GM21381 (cell line): Measurements from ENCODE around the gene KLC3.

Source experiments
- ATAC-seq: cut with Tn5 transposase; IDR thresholded peaks from one replicate; pipeline ENCODE4 v1.9.1; 2021; ENCODE audit warnings: mild to moderate bottlenecking, moderate library complexity; ENCODE audit not compliant: unreplicated experiment

Gene KLC3

GRCh38 chr19:45368737-45369340, 28.3 kb downstream of the KLC3 start:
- ATAC-seq = no peak

- peak; percentile 92 for ATAC-seq
Measured at GRCh38 chr19:45370410-45371204, 30.1 kb downstream of the KLC3 start, which contains the start of gene ERCC2. ERCC2 (minus strand) TSS chr19:45370573; CDS start chr19:45370540, 33 bp downstream.

DNA sequence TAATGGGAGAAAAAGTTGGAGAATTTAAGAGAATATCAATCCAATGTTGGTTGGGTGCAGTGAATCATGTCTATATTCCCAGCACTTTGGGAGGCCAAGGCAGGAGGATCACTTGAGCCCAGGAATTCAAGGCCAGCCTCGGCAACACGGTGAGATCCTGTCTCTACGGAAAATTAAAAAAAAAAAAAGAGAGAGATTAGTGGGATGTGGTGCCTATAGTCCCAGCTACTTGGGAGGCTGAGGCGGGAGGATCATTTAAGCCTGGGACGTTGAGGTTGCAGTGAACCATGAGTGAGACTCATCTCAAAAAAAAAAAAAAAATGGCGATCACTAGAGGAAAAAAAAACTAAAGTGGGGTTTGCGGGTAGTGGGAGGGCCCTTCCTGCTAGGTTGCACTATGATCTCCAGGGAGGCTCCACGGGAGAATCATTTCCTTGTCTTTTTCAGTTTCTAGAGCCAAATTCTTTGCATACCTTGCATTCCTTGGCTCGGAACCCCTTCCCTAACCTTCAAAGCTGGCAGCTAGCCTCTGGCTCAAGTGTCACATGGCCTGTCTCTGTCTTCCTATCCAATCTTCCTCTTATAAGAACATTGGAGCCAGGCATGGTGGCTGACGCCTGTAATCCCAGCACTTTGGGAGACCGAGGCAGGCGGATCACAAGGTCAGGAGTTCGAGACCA, 35.6 kb downstream of the KLC3 start:
- no peak for ATAC-seq

- ATAC-seq = no peak
Measured at GRCh38 chr19:45380107-45380506, 39.6 kb downstream of the KLC3 start.

GRCh38 chr19:45382426-45382825, 41.9 kb downstream of the KLC3 start:
- no peak for ATAC-seq

GRCh38 chr19:45385392-45386221, 45.1 kb downstream of the KLC3 start:
- ATAC-seq = no peak

DNA sequence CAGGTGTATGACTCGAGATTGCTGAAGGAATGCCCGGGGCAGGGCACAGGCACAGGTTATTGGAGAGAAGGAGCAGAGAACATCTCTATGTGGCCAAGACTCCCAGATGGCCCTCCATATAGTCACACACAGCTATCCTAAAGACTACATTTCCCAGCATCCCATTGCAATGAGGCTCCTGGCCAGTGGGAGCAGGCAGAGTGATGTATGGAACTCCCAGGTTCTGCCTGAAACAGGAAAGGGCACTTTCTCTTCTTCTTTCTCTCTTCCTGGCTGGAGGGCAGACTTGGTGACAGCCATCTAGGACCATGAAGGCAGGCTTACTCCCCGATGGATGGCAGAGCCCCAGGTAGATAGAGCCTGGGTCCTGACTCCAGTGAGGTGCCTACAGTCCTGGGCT, 50.8 kb downstream of the KLC3 start:
- no peak for ATAC-seq

DNA sequence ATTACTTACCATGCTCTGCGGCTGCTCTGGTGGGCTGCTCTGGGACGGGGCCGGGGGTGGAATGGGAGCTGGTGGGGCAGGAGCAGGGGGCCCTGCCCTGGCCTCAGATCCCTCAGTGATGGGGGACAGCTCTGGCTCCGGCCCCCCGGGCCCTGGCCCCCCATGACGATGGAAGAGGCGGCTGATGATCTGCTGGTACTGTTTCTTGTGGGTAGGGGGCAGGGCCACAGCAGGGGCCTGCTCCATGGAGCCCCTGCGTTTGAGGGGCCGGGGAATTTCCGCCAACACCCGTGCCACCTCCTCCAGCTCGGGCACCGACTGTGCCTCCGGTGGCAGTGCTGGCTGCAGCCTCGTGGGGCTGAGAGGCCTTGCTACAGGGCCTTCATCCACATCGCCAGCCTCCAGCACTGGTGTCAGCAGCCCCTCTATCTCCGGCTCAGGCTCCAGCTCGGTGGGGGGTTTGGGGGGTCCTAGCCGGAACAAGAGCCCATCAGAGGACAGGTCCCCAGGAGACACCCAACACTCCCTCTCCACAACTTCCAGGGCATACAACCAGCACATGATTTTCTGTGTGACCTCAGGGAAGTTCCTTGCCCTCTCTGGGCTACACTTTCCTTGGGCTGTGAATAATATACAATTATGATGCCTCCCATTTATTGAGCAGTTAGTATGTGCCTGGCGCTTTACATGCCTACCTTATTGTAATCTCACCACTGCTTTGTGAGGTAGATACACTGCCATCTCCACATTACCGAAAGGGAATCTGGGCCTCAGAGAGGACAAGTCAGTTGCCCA, 51.5 kb downstream of the KLC3 start:
- ATAC-seq = no peak

DNA sequence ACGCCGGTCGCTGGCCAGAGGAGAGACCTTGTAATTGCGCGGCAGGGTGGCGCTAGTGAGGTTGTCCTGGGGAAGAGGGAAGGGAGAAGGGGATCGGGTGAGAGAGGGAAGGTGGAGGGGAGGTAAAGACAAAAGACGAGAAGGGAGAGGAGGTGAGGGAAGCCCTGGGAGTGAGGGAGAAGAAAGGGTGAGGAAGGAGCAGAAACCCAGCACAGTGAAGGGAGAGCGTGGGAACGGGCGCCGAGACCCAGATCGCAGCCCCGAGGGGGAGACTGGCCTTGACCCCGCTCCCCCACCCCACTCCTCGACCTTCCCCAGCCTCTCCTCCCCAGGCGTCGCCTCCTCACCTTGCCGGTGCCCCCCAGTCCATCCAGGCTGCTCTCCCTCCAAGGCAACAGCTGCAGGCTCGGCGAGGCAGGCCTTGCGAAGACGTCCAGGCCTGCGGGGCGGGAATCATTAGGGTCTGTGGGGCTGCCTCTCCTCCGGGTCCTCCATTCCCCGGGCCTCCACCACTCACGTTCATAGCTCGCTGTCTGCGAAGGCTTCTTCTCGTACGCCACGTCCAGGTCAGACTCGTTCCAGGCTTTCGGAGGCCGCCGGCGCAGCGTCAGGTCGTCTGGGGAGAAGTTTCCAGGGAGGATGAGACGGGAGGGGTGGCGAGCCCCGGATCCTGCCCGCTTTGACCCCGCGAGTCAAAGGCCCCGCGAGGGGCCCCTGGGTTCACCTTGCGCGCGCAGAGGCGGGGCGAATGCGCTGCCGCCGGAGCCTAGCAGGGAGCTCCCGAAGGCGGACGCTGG, 55.5 kb downstream of the KLC3 start:
- ATAC-seq = no peak

DNA sequence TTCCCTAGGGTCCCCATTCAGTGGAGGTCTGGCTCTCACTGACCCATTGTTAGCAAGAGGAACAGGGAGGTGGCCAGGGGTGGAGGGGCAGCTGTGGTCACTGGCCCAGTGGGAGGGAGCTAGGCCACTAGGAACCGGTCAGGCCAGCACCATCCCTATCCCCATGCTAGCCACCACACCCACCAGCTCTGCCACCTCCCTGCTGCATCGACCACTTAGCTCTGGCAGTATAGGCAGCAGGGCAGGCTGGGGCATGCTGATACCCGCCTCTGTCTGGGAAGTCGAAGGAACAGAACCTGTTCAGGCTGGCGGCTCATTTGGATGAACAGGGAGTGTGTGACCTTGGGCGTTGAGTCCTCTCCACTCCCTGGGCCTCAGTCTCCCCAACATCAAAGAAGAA, 59.6 kb downstream of the KLC3 start:
- ATAC-seq = no peak
